GM21737 (cell line): ENCODE results near the gene LEMD3.
A peak's percentile ranks its signal among the peaks of the same experiment; 100 is the strongest.

Source experiments
- ATAC-seq: cut with Tn5 transposase; IDR thresholded peaks from one replicate; pipeline ENCODE4 v1.9.1; 2021; ENCODE audit warnings: mild to moderate bottlenecking, moderate library complexity; ENCODE audit not compliant: unreplicated experiment

Gene LEMD3

DNA sequence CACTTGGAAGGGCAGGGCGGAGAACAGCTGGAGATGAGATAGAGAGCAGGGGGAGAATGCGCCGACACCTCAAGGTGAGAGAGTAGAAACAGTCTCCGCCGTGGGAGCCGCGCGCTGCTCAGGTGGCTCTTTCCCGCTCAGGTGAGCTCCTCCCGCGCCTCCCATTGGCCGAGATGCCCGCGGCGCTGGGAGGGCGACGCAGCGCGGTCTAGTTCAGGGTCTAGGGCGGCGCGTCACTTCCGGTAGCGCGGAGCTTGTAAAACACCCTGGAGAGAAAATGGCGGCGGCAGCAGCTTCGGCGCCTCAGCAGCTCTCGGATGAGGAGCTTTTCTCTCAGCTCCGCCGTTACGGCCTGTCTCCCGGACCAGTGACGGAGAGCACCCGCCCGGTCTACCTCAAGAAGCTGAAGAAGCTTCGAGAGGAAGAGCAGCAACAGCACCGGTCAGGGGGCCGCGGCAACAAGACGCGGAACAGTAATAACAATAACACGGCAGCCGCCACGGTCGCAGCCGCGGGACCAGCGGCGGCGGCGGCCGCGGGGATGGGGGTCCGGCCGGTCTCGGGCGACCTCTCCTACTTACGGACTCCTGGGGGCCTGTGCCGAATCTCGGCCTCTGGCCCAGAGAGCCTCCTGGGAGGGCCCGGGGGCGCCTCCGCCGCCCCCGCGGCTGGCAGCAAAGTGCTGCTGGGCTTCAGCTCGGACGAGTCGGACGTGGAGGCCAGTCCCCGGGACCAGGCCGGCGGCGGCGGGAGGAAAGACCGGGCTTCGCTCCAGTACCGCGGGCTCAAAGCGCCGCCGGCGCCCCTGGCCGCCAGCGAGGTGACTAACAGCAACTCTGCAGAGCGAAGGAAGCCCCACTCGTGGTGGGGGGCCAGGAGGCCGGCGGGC lies at the start of gene LEMD3:
LEMD3 (plus strand) TSS at position 264 of the 889 bp plus-strand sequence; CDS start at position 278, 14 bp downstream.
- peak; percentile 93 for ATAC-seq

DNA sequence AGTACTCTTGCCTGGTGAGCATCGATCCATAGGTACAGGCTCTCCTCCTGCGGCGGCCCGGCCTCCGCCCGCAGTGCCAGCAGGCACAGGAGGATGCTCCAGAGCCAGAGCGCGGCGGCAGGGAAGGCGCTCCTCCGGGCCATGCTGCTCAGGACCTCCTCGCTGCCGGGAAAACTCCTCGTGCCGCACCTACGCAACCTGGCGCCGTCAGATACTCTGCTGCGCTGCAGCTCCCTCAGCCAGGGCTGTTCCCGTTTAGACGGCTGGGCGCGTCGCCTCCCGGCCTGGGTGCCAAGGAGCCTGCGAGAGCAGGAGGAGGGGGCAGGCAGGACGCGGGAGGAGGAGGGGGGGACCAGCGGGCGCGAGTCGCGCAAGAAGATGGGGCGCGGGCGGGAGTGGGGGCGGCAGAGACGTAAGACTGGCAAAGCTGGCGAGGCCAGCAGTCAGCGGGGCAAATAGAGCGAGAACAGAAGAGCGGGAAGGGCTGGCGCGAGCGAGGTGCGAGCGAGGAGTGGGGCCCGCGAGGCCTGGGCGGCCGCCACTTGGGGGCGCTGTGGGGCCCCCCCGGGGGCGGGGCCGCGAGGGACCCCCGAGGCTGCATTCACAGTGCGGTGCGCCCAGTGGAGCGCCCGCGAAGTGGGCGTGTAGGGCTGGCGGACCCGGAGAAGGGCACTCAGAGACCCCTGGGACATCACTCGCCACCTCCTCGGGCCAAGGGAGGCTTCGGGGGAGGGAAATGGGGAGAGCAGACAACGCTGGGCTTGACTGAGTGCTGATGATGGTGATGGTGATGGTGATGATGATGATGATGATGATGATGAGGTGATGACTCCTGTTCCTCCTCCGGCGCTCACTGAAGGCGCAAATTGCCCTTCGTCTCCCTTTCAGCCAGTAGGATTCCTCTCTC lies 48.1 kb upstream of the LEMD3 start, which contains the start of gene WIF1:
WIF1 (minus strand) TSS at position 257 of the 907 bp plus-strand sequence; CDS start at position 143, 114 bp downstream.
- no peak for ATAC-seq

DNA sequence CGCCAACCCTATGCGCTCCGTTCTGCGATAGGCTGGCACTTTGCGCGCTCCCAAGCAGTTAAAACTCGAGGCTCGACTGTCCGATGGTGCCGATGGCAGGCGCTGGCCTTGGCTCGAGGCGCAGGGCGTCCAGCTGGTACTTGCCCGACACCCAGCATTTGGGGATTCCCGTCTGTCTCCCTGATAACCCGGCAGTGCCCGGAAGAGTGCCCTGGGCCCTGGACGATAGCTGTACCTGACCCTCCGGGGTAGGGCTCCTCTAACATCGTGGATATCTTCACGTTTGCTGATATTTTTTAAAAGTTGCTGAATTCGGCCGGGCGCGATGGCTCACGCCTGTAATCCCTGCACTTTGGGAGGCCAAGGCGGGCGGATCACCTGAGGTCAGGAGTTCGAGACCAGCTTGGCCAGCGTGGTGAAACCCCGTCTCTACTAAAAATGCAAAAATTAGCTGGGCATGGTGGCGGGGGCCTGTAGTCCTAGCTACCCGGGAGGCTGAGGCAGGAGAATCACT lies 47.4 kb upstream of the LEMD3 start:
- no peak for ATAC-seq

DNA sequence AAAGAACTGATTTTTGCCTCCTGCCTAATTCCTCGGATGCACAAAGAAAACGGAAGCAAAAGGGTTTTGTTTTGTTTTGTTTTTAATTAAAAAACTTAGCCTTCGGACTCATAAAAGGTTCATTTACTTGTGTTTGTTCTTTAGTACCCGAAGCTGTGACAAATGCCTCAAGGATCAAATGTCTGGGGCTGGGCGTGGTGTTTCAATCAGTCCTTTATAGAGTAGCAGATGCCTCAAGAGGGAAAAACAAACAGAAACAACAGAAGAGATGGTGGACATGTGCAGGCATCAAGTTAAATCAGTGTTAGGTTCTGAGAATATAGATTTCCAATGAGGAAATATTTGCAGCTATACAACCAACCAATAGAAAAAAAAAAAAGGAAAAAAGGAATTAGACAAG lies 46.7 kb upstream of the LEMD3 start:
- no peak for ATAC-seq

DNA sequence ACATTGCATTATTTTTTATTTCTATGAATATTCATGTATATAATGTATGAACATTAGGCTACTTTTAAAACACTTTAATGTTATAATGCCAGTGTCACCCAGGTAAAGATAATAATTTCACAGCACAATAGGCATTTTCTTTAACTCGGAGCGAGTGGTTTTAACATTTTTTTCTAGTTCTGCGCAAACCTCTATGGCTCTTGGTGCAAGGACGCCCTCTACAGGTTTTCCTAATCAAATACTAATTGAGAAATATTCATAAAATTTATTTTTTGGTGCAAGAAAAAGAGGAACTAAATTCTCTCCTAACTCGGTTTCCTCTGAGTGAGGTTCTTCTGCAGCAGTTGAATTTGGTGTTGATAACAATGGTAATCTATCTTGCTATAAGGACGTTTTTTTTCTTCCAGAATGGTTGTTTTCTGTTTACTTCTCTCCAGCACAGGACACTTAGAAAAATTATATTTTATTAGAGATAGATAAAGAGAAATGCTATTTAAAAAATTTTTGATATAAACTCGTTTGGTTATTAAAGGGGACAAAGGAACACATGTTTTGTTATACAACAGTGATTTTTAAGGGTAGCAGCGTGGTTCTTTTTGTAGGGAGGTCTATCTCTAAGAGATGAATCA lies 45.8 kb upstream of the LEMD3 start:
- ATAC-seq: no peak

DNA sequence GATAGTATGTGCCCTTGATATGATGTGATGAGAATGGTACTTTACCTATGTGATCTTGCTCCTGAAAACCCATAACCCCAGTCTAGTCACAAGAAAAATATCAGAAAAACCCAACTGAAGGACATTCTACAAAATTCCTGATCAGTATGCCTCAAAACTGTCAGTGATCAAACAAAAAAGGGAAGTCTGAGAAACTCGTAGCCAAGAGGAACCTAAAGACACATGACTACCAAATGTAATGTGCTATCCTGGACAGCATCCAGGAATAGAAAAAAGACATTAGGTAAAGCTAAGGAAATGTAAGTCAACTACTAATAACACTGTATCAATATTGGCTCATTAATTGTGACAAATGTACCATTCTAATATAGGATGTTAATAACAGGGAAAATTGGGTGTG lies 44.1 kb upstream of the LEMD3 start:
- no peak for ATAC-seq

DNA sequence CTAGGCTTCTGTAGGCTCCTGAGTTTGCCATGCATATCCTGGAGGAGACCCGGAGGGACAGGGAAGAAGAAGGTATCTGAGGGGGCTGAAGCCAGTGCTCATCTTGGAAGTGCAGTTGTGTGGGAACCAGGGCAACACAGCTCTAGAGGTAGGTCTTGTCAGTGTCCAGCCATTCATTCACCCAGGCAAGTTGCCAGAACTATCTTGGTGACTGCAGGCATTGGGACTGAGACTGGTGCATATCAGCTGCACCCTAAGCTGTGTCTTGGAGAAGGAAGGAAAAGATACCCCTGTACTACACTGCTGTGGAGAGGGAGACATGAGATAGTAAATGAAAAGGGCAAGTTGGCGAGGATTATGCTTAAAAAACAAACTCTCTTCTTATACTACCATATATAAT lies 43.4 kb upstream of the LEMD3 start:
- ATAC-seq: no peak

DNA sequence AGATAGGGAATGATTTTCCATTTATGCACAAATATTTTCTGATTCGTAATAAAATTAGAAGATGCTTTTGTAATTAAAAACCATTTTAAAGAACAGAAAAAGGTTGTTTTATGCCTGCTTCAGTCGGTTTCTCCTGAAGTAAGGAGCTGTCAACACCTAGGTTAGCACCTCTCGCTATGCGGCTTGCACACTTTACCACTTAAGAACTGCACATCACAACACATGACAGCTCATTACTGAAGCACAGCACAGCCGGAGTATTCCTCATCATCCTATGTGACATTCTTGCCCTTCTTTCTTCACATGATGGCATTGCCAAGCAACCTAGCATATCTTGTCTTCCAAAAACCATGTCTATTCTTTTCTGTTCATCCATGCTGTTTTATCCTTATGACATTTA lies 42.9 kb upstream of the LEMD3 start:
- ATAC-seq: no peak

DNA sequence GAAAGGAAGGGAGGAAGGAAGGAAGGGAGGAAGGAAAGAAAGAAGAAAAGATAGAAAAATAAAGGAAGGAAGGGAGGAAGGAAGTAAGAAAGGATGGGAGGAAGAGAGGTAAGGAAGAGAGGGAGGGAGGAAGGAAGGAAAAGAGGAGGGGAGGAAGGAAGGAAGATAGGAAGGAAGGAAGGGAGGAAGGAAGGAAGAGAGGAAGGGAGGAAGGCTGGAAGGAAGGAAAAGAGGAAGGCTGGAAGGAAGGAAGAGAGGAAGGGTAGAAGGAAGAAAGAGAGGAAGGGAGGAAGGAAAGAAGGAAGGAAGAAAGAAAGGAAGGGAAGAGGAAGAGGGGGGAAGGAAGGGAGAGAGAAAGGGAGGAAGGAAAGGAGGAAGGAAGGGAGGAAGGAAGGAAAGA lies 35.5 kb upstream of the LEMD3 start:
- ATAC-seq: no peak

DNA sequence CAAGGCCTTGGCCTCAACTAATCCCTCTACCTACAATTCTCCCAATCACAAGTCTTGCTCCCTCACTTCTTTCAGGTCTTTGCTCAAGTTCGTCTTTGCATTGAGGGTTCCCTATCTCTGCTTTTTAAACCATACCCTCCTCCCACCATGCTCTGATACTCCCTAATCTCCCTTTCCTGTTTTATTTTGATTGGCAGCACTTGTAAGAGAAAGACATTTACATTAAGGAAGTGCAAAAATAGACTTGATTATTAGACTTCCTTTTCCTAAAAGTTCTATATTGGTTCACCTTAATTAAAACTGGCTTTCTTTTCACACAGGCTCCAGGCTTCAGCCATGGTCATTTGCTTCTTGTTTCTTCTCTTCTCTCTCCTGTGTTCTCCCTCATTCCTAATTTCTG lies 30.0 kb upstream of the LEMD3 start:
- ATAC-seq: no peak

DNA sequence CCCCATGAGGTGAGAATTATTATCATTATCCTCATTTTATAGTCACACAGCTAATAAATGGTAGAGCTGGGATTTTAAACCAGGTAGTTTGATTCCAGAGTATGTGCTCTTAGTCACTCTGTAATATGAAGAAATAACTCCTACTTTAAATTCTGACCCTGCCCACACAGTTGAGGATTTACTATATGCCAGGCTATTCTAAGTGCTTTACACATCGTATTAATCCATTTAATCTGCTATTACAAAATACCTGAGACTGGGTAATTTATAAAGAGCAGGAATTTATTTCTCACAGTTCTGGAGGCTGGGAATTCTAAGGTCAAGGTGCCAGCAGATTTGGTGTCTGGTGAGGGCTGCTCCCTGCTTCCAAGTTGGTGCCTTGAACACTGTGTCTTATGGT lies 28.6 kb upstream of the LEMD3 start:
- no peak for ATAC-seq

DNA sequence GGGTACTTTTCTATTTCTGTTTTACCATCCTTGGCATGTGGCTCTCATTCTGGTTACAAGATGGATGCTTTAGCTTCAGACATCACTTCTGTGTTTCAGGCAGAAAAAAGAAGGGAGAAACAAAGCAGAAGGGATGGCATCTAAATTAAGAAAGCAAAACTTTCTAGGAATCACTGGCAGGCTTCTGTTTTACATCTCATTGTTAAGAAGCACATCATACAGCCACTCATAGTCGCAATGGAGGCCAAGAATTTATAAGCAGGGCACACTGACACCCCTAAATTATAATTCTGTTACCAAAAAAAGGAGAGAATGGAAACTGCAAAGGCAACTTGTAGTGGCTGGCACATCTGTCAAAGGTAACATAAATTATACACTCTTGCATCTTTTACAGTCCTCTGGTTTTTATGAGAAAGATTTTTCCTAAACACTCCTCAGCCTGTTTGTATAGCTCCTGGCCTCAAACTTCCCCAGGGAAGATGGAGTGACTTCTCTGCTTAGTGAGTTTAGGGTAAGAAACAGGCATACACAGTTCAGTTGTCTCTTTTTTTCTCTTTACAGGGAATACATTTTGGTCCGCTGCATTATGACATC lies 22.0 kb upstream of the LEMD3 start:
- ATAC-seq: no peak

DNA sequence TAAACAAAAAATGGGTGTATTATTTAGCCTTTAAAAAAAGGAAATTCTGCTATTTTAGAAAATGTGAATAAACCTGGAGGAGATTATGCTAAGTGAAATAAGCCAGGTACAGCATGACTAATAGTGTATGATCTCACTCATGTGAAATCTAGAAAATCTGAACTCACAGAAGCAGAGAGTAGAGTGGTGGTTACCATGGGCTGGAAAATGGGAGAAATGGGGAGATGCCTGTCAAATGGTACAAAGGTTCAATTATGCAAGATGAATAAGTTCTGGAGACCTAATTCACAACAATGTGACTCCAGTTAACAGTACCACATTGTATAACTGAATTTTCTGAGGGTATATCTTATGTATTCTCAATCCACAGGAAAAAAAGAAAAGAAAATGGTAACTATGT lies 17.4 kb upstream of the LEMD3 start:
- ATAC-seq: no peak

DNA sequence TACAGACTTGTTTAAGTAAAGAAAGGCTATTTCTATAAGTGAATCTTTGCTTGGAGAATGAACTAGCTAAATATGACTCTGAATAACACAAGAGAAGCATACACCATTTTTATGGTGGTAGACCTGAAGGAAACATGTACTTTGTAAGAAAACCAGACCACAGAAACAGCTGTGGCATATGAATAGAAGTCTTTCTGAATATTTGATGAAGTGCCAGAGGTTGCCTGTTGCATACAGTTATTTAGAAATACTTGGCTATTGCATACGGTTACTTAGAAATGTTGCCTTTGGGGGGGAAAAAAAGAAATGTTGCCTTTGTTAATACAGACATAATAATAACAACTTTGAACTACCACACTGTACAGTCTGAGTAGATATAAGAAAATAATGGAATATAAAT lies 16.8 kb upstream of the LEMD3 start:
- ATAC-seq: no peak

DNA sequence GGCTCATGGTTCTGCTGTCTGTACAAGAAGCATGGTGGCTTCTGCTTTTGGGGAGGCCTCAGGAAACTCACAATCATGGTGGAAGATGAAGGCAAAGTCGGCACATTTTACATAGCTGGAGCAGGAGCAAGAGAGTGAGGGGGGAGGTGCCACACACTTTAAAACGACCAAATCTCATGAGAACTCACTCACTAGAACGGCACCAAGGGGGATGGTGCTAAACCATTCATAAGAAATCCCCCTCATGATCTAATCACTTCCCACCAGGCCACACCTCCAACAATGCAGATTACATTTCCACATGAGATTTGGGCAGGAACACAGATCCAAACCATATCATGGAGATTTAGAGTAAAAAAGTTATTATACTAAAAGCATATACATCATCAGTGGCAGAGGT lies 13.6 kb upstream of the LEMD3 start:
- peak; percentile 24 for ATAC-seq

DNA sequence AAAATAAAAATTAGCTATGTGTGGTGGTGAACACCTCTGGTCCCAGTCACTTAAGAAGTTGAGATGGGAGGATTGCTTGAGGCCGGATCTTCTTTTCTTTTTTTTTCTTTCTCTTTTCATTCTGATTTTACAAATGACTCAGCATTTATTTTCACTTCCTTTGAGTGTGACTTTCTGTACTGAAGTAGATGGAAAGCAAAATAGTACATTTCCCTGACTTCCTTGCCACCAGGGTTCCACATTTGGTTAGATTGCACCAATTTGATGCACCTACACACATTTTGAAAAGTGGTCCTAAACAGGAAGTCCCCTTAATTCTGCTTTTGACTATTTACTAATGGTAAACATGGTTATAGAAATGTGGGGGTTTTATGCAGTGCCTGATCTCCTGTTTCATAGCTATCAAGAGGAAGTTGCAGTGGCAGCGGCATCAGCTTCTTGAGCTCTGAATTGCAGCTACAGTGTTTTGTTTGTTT lies 13.0 kb upstream of the LEMD3 start:
- peak; percentile 91 for ATAC-seq

DNA sequence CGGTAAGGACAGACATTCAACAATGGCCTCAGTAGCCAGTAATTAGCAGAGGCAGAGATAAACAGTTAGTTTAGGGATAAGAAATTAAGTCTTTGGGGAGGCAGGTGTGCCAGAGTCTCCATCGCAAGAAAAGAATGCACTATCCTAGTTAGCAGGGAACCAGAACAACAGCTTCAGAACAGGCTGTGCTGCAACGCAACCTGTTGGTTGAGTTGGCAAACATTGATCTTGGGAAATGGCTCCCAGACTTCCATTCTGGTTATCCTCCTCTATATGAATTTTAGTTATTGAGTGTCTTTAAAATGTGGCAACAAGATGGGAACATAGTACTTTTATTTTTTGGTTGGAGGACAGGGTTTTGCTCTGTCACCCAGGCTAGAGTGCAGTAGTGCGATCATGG lies 12.3 kb upstream of the LEMD3 start:
- ATAC-seq: no peak

DNA sequence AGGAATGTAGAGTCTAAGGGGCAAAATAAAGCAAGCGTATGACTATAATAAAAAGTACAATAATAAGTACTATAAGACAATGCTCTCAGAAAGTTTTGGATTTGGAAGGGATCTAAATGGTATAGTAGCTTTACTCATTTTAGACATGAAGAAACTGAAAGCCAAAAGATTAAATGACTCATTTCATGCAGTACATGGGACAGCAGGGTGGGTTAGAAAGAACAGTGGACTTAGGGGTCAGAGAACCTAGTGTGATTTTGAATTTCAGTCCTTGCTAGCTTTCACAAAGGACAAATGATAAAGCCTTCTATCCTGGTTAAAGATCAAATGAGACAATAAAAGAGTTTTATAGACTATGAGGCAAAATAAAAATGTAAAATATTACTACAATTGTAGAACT lies 6.8 kb upstream of the LEMD3 start:
- no peak for ATAC-seq

DNA sequence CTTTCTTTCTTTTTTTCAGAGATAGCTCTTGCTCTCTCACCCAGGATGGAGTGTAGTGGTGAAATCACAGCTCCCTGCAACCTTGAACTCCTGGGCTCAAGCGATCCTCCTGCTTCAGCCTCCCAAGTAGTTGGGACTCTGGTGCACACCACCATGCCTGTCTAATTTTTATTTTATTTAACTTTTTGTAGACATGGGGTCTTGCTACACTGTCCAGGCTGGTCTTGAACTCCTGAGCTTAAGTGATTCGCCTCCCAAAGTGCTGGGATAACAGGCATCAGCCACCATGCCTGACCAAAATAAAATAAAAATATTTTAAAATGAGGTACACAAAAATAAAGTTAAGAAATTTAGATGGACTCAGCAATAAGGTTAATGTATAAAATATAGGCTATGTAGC lies 5.1 kb upstream of the LEMD3 start:
- ATAC-seq: no peak

DNA sequence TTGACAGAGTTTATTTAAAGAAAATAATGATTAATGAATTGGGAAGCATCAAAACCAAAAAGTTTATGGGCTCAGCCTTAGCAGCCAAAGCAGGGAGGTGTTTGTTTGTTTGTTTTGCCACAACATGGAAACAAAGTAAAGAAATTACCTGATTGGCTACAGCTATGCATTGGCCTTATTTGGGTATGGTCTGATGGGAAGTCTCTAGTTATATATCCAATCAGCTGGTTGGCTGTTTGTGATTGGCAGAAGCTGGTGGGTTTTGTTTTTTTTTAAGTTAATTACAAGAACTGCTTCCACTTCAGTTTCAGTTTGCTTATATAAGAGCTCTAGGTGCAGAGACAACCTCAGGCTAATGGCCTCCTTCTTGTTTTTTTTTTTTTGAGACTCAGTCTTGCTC lies 4.6 kb upstream of the LEMD3 start:
- ATAC-seq: no peak
